Measurements from ENCODE around the gene DMD.

Gene DMD

GRCh38 chrX:31349515-31349914 is 1861.8 kb downstream of the DMD start:
- H3K27ac ChIP-seq, result no peak overlapping the region
- H3K27me3 ChIP-seq, result peaks cover 44% of the 10 kb centered on the region
- H4K20me1 ChIP-seq, result no peaks in the 10 kb centered on the region
- H3K36me3 ChIP-seq, result no peaks in the 10 kb centered on the region
- peaks cover 42% of the 10 kb centered on the region for H3K4me1 ChIP-seq
- no peak for TF ChIP-seq Cebpa-rat (IDR thresholded peaks at IDR 0.05)
- no peaks in the 10 kb centered on the region for H3K9me3 ChIP-seq
- H3K4me3 ChIP-seq, result no peak overlapping the region
- H3K9ac ChIP-seq, result no peak overlapping the region
- H3K4me2 ChIP-seq, result no peak overlapping the region

GRCh38 chrX:31340587-31340986 is 1870.8 kb downstream of the DMD start:
- no peak overlapping the region for H3K4me3 ChIP-seq
- no peaks in the 10 kb centered on the region for H3K36me3 ChIP-seq
- H3K27me3 ChIP-seq, result peaks cover 47% of the 10 kb centered on the region
- no peaks in the 10 kb centered on the region for H3K9me3 ChIP-seq
- no peaks in the 10 kb centered on the region for H3K4me1 ChIP-seq
- H4K20me1 ChIP-seq, result no peaks in the 10 kb centered on the region
- no peak overlapping the region for H3K4me2 ChIP-seq
- no peak overlapping the region for H3K9ac ChIP-seq
- no peak for TF ChIP-seq Cebpa-rat (IDR thresholded peaks at IDR 0.05)
- H3K27ac ChIP-seq, result no peak overlapping the region

- H3K27me3 ChIP-seq, result peaks cover 50% of the 10 kb centered on the region
- TF ChIP-seq Cebpa-rat (IDR thresholded peaks at IDR 0.05), result no peak
- H3K4me3 ChIP-seq, result no peak overlapping the region
- no peak overlapping the region for H3K27ac ChIP-seq
- H3K4me2 ChIP-seq, result no peak overlapping the region
- H3K9ac ChIP-seq, result no peak overlapping the region
- no peaks in the 10 kb centered on the region for H4K20me1 ChIP-seq
- H3K9me3 ChIP-seq, result no peaks in the 10 kb centered on the region
- no peaks in the 10 kb centered on the region for H3K36me3 ChIP-seq
- no peaks in the 10 kb centered on the region for H3K4me1 ChIP-seq
Observed at GRCh38 chrX:31338991-31339350, 1872.4 kb downstream of the DMD start.

GRCh38 chrX:31337332-31337731 is 1874.0 kb downstream of the DMD start:
- Histone ChIP-seq H4K20me1 (no peaks in the 10 kb centered on the region), H3K4me2 (no peak overlapping the region), H3K9ac (no peak overlapping the region), H3K4me1 (no peaks in the 10 kb centered on the region), H3K27me3 (peaks cover 52% of the 10 kb centered on the region), H3K9me3 (no peaks in the 10 kb centered on the region), H3K27ac (no peak overlapping the region), H3K36me3 (no peaks in the 10 kb centered on the region), H3K4me3 (no peak overlapping the region)
- no peak for TF ChIP-seq Cebpa-rat (IDR thresholded peaks at IDR 0.05)

GRCh38 chrX:31336419-31336818 is 1874.9 kb downstream of the DMD start:
- no peaks in the 10 kb centered on the region for H3K9me3 ChIP-seq
- H3K27ac ChIP-seq, result no peak overlapping the region
- H3K4me2 ChIP-seq, result no peak overlapping the region
- peaks cover 56% of the 10 kb centered on the region for H3K27me3 ChIP-seq
- no peaks in the 10 kb centered on the region for H3K36me3 ChIP-seq
- H3K4me1 ChIP-seq, result no peaks in the 10 kb centered on the region
- H3K9ac ChIP-seq, result no peak overlapping the region
- no peaks in the 10 kb centered on the region for H4K20me1 ChIP-seq
- TF ChIP-seq Cebpa-rat (IDR thresholded peaks at IDR 0.05), result no peak
- H3K4me3 ChIP-seq, result no peak overlapping the region

GRCh38 chrX:31334997-31335396 is 1876.4 kb downstream of the DMD start:
- Histone ChIP-seq H3K4me2 (no peak overlapping the region), H4K20me1 (no peaks in the 10 kb centered on the region), H3K36me3 (no peaks in the 10 kb centered on the region), H3K27me3 (peaks cover 68% of the 10 kb centered on the region), H3K9me3 (no peaks in the 10 kb centered on the region), H3K4me3 (no peak overlapping the region), H3K27ac (no peak overlapping the region), H3K4me1 (no peaks in the 10 kb centered on the region), H3K9ac (no peak overlapping the region)
- TF ChIP-seq Cebpa-rat (IDR thresholded peaks at IDR 0.05), result no peak

- H3K27me3 ChIP-seq, result peaks cover 84% of the 10 kb centered on the region
- no peaks in the 10 kb centered on the region for H4K20me1 ChIP-seq
- no peak overlapping the region for H3K27ac ChIP-seq
- no peak overlapping the region for H3K4me3 ChIP-seq
- H3K4me2 ChIP-seq, result no peak overlapping the region
- no peaks in the 10 kb centered on the region for H3K9me3 ChIP-seq
- no peaks in the 10 kb centered on the region for H3K36me3 ChIP-seq
- TF ChIP-seq Cebpa-rat (IDR thresholded peaks at IDR 0.05), result no peak
- no peaks in the 10 kb centered on the region for H3K4me1 ChIP-seq
- no peak overlapping the region for H3K9ac ChIP-seq
Observed at GRCh38 chrX:31333165-31333831, 1878.1 kb downstream of the DMD start.

- Histone ChIP-seq H3K27ac (no peak overlapping the region), H3K4me2 (no peak overlapping the region)
Observed at GRCh38 chrX:31331928-31332327, 1879.4 kb downstream of the DMD start.

GRCh38 chrX:31331015-31331414 is 1880.3 kb downstream of the DMD start:
- H4K20me1 ChIP-seq, result no peaks in the 10 kb centered on the region
- H3K27me3 ChIP-seq, result peaks cover 85% of the 10 kb centered on the region
- no peak overlapping the region for H3K9ac ChIP-seq
- H3K4me1 ChIP-seq, result no peaks in the 10 kb centered on the region; the same call in 1 of the 2 replicates
- no peak overlapping the region for H3K4me3 ChIP-seq
- H3K36me3 ChIP-seq, result no peaks in the 10 kb centered on the region
- H3K9me3 ChIP-seq, result no peaks in the 10 kb centered on the region
- no peak for TF ChIP-seq Cebpa-rat (IDR thresholded peaks at IDR 0.05)
- no peak overlapping the region for H3K4me2 ChIP-seq
- H3K27ac ChIP-seq, result no peak overlapping the region

More at GRCh38 chrX:31331928-31332327, 1879.4 kb downstream of the DMD start:
- Histone ChIP-seq H3K4me1 (no peaks in the 10 kb centered on the region), H3K36me3 (no peaks in the 10 kb centered on the region), H3K27me3 (peaks cover 83% of the 10 kb centered on the region), H3K9me3 (no peaks in the 10 kb centered on the region), H3K4me3 (no peak overlapping the region), H4K20me1 (no peaks in the 10 kb centered on the region), H3K9ac (no peak overlapping the region)
- no peak for TF ChIP-seq Cebpa-rat (IDR thresholded peaks at IDR 0.05)

GRCh38 chrX:31329298-31329697 is 1882.1 kb downstream of the DMD start:
- TF ChIP-seq Cebpa-rat (IDR thresholded peaks at IDR 0.05), result no peak
- Histone ChIP-seq H3K27ac (no peak overlapping the region), H3K4me1 (peaks cover 17% of the 10 kb centered on the region; the same call in 1 of the 2 replicates), H3K9ac (no peak overlapping the region), H3K9me3 (no peaks in the 10 kb centered on the region), H4K20me1 (no peaks in the 10 kb centered on the region), H3K4me3 (no peak overlapping the region), H3K4me2 (no peak overlapping the region), H3K36me3 (no peaks in the 10 kb centered on the region), H3K27me3 (peaks cover 86% of the 10 kb centered on the region)

GRCh38 chrX:31323658-31324057 is 1887.7 kb downstream of the DMD start:
- H3K4me2 ChIP-seq, result peak overlapping the region; percentile 53
- H3K9ac ChIP-seq, result peak overlapping the region; percentile 66
- no peaks in the 10 kb centered on the region for H3K36me3 ChIP-seq
- no peak for TF ChIP-seq Cebpa-rat (IDR thresholded peaks at IDR 0.05)
- H3K4me1 ChIP-seq, result peaks cover 51% of the 10 kb centered on the region
- H3K27me3 ChIP-seq, result peaks cover 87% of the 10 kb centered on the region
- H3K9me3 ChIP-seq, result no peaks in the 10 kb centered on the region
- peak overlapping the region; percentile 51 for H3K4me3 ChIP-seq
- H3K27ac ChIP-seq, result peak overlapping the region; percentile 50
- H4K20me1 ChIP-seq, result no peaks in the 10 kb centered on the region
